Breast epithelium (tissue), 3 donors: ENCODE measurements around the gene SLC37A1.

ENCODE experiments used
- CTCF ChIP-seq, 3 donors: fragments of 450-650 bp; IDR thresholded peaks; one replicate each; pipeline ENCODE4 v1.5.1; 2016 to 2017; ENCODE audit warnings: antibody characterized with exemption in 3 of 3, mild to moderate bottlenecking in 3 of 3, moderate library complexity in 3 of 3
- POLR2A ChIP-seq: fragments of 450-650 bp; IDR thresholded peaks from one replicate; pipeline ENCODE4 v1.6.1; 2016; ENCODE audit warnings: antibody characterized with exemption, mild to moderate bottlenecking, moderate library complexity
- POLR2AphosphoS5 ChIP-seq, 3 donors: sonication (generic); formaldehyde crosslinking; IDR thresholded peaks; one replicate each; pipeline ENCODE4 v1.6.1; 2017; ENCODE audit warnings: antibody characterized with exemption in 3 of 3

- TF ChIP-seq CTCF (IDR thresholded peaks at IDR 0.05) (no peak), POLR2AphosphoS5 (IDR thresholded peaks at IDR 0.05) (no peak), POLR2A (no peak)
Measured at GRCh38 chr21:42536601-42537000, 22.9 kb downstream of the SLC37A1 start.
